Left colon (tissue), 2 donors: ENCODE measurements around the gene MAOB. TPM values are rescaled to one million over a fixed set of nuclear protein-coding genes. Genes with fewer than 3 reads are reported as not detected.
A peak's percentile ranks its signal among the peaks of the same experiment; 100 is the strongest.
"Not testable (repeated sequence)": the region's sequence is repeated elsewhere in the genome, so short reads cannot be mapped to it uniquely, and the experiment has no call there.

Experiments used
- ATAC-seq: fragments of 200-7000 bp; cut with Tn5 transposase; one replicate; pipeline ENCODE4 v1.9.1; 2020; ENCODE audit warnings: mild to moderate bottlenecking, moderate library complexity
- DNase-seq, 2 donors: peaks; one replicate each; pipeline ENCODE4 v3.0.0-alpha.2; 2020
- intact Hi-C, 2 donors: fragments of 100-400 bp; cut with DNase I in 1 of 2; cut with micrococcal nuclease in 1 of 2; formaldehyde crosslinking; loops; one replicate each; pipeline versions ENCODE4 v1.11.2 to v1.14.0; 2022; cut with DNase I, micrococcal nuclease
- long read RNA-seq: library from polyadenylated mRNA; unstranded; transcript quantifications from one replicate; pipeline ENCODE4 v2.0.0, GENCODE V29; 2021
- total RNA-seq, 2 donors: library from RNA; stranded (reverse); fragmentation: NEBNext Ultra II Directional; extraction: Animal tissue kit (Norgen Biotek cat#: 25700); gene quantifications; one replicate each; pipeline ENCODE4 v1.2.1, GENCODE V29; 2021
- donor health status: DM: no; HTN: no; CAD: no.
- donor health status: DM: yes; HTN: yes; CAD: no.

Gene MAOB
- 10 to 100 TPM in 1 of 2 donors, 1 to 10 TPM in 1; 3.6 to 12.3 TPM for total RNA-seq
- long read RNA-seq, transcript MAOB-201 (15 exons, 2,566 nt): major isoform, 5 of 8 reads
- long read RNA-seq, partial matches to known transcripts: 3 of 8 reads
- long read RNA-seq, other reads (novel, unspliced or antisense): 0 of 8 reads

DNA sequence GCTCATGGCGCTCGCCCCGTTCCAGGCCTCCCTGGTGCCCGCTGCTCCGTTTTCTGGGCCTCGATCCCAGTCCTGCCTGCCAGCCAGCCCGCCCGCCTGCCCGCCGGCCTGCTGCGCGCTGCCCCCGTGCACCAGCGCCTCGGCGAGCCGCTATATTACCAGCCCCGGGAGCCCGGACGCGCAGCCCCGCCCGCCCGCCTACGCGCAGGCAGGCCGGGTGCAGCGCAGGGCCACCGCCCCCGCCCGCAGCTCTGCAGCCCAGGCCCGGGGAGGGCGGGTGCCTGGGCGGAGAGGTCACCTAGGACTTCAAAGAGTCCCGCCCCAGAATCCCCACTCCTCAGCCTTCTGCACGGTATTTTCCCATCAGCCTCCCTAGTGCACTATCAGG lies at the start of gene MAOB:
Gene MAOB, minus strand, starts transcription at position 157 of the 388 bp plus-strand sequence. Its CDS starts 151 bp downstream, at position 6.
- intact Hi-C loops: no loop called here
- DNase-seq: peak; percentile 30 to 43

DNA sequence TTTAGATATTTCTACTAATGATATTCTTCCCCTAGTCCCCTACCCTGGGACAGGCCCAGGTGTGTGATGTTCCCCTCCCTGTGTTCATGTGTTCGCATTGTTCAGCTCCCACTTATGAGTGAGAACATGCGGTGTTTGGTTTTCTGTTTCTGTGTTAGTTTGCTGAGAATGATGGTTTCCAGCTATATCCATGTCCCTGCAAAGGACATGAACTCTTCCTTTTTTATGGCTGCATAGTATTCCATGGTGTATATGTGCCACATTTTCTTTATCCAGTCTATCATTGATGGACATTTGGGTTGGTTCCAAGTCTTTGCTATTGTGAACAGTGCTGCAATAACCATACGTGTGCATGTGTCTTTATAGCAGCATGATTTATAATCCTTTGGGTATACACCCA lies 39.8 kb upstream of the MAOB start:
- ATAC-seq, intact Hi-C loops, DNase-seq: not testable (repeated sequence)

More for the DNA sequence above, at the start of gene MAOB:
- peak; percentile 98 for ATAC-seq

DNA sequence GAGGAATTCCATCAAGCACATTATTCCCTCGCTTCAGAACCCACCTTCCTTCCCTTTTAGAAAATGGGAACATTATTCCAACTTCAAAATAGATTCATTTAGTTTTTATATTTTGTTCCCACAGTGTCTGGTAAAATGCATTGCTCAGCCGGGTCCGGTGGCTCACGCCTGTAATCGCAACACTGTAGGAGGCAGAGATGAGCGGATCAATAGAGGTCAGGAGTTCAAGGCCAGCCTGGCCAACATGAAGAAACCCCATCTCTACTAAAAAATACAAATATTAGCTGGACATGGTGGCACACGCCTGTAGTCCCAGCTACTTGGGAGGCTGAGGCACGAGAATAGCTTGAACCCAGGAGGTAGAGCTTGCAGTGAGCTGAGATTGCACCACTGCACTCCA lies 28.5 kb upstream of the MAOB start:
- ATAC-seq, DNase-seq, intact Hi-C loops: not testable (repeated sequence)

DNA sequence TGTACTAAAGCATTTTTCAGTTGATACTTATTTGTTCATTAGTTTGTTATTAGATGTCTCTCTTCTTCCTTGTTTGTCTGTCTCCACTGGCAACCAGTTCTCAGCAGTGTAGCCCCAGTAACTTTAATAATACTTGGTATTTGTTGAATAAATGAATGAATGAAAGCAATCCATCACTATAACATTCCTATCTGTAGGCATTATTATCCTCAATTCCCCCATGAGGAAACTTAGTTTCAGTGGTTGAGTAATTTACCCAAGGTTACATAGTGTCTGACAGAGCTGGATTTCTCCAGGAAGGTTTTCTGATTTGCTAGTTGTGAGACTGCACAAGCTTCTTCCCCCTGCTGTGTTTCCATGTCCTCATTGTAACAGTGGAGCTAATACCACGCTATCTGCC lies 27.8 kb upstream of the MAOB start:
- intact Hi-C loops: no loop called here
- no peak for ATAC-seq
- no peak for DNase-seq

DNA sequence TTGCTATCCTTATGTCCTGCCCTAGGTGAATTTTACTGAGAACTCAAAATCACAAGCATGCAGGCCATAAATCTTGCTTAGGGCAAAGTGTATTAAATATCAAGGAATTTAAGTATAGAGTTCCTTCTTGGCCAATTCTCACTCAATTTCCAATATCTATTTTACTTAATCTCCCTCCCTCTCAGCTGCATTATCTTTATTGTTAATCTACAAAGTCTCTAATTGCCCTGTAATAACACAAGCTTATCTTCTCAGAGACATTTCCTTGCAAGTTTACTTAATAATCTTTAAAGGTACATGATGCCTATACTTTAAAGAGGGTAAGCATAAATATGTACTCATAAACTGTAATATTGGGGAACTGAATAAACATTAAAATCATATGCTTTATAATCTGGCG lies 26.9 kb upstream of the MAOB start:
- intact Hi-C loops: no loop called here
- no peak for DNase-seq
- ATAC-seq: no peak

DNA sequence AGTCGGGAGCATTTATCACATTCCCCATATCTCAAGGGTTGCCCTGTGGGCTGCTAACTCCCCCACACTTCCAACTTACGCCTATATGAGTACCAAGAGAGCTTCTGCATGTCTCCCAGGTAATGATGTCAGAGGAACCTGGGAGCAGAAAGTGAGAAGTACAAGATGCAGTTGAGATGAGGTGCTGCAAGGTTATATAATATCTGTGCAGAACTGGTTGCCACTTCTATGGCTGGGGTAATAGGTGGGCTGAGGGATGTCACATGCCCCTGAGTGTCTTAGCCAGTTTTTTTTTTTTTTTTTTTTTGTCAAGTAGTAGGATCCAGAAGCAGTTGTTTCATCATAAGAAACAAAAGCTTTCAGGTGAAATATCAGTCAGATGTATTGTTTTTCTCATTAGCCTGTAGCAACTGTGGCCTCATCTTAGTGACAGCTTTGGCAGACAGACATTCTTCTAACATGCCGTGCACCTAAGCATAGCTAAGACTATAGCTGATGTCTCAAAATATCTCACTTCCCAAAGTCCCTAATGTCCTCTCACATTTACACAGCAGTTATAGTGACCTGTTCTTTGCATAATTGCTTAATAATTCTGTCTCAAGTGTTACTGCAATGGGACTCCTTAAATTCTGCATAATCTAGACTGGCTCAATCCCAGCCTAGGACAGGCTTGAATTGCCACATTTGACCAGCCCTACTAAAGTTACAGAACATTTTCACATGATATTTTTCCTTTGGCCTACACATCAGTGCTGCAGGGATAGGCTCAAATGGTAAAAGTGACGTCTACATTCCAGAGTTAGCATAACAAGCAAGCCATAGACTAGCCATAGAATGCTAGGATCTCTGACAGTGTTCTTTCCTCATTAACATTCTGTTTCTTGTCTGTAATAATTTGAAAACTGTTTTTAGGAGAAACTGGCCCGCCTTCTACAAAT lies 17.9 kb upstream of the MAOB start:
- DNase-seq (no peak), ATAC-seq (no peak)
- intact Hi-C loops: no loop called here

DNA sequence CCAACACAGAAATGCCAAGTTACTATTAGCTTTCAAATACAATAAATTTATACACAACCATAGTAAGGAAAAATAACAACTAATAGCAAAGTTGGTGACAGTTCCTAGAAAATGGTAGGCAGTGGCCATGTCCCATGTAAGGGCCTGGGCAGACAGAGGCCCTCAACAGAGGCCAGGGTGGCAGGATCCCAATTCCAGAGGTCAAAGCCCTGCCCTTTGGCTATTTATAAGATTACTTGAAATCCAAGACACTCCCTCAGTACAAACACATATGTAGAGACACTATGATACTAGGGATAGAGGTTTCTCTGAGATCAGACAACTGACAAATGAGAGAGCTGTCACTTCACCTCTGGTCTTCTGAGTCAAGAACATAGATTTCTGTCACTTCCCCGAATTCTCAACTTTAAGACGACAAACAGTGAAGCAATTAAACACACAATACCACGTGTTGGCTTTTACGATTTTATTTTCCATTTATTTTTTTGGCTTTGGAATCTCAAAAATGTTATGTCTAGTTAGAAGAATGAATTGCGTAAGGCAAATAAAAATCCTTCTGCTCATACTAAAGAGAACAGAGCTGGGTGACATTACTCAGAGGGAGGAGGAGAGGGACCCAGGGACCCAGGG lies 16.3 kb upstream of the MAOB start:
- intact Hi-C loops: no loop called here
- ATAC-seq (no peak), DNase-seq (no peak)

DNA sequence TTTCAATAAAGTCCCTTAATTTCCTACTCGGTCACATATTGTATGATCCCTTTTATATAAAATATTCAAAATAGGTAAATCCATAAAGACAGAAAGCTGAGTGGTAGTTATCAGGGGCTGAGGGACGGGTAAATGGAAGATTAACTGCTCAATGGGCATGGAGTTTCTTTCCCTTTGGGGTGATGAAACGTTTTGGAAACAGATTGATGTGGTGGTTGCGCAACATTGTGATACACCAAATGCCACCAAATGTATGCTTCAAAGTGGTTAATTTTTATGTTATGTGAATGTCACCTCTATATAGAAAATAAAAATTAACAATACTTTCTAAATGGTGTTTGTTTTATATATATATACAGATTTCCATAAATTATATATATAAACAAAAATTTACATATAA lies 15.0 kb upstream of the MAOB start:
- intact Hi-C loops: no loop called here
- ATAC-seq (no peak), DNase-seq (no peak)

DNA sequence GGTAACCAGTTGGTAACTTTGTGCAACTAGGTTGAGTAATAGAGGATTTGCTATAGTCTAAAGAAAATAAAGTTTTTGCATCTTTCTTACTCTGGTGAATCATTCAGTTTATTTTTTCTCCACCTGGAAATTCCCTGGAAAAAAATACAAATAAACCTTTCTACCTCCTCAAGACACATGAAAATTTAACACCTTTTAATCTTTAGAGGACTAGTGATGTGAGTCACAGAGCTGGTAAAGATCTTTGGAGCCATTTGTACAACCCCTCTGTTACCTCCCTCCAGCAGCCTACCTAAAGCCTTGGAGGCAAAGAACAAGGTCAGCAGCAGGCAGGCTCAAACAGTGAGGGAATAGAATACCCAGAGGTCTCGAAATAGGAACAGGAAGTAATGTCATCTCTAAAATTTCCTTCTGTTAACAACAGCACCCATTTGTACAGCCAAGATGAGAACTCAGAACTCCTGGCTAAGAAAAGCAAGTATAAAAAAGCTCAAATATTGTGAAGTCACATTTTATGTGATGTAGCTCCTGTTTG lies 10.2 kb upstream of the MAOB start:
- intact Hi-C loops: no loop called here
- no peak for DNase-seq
- ATAC-seq: no peak

DNA sequence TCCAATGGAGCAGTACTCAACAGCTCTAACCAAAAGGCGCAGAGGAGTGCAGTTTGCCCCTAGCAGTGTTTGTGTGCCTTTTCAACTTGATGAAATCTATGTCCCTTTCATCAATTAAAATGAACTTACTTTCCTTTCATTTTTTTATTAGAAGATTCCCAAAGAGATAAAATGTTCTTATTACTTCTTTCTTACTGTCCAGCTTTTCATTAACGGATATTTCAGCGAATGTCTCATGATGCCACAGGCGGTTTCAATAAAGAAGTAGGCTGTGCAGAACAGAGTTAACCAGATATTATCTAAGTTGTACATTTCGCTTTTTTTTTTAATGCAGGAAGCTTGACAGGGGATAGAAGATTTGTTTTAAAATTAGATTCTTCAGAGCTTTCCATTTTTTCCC lies 3.4 kb upstream of the MAOB start:
- intact Hi-C loops: no loop called here
- no peak for DNase-seq
- no peak for ATAC-seq

DNA sequence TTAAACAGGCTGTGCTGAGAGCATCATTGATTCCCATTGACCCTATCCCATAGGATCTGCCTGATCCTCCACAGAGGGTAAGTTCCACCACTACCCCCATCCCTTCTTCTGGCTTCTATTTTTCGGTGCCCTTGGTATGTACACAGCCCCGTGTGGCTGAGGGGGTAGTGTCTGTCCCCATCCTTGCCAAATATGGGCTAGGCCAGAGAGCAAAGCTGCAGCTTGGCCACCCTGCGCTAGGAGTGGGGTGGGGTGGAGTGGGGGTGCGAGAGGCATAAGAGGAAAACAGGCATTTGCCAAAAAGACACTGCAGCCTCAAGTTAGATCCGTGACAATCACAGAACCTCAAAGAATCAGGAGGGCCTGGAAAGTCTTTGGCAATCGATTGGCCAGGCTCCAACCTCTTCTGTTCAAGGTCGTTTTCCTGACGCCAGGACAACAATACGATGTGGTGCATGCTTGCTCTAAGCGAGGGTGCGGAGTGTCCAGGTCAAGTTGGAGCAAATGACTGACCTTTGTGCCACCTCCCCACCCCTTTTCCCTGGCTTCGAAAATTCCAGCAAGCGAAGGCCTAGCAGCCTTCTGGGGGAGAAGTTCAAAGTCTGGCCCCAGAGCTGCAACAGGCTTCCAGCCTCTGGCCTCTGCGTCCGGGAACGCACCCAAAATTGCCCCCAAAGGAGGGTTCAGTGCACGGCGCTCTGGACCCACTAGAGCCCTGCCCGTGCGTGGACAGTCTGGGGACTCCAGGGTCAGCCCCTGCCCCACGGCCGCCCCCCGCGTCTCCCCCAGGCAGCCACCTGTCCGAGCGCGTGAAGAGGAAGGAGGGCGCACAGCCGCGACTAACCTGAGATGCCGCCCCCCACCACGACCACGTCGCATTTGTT lies 598 bp downstream of the MAOB start:
- ATAC-seq (peak; percentile 70), DNase-seq (peak in 1 of 2 donors; percentile 11)
- intact Hi-C loops: no loop called here

DNA sequence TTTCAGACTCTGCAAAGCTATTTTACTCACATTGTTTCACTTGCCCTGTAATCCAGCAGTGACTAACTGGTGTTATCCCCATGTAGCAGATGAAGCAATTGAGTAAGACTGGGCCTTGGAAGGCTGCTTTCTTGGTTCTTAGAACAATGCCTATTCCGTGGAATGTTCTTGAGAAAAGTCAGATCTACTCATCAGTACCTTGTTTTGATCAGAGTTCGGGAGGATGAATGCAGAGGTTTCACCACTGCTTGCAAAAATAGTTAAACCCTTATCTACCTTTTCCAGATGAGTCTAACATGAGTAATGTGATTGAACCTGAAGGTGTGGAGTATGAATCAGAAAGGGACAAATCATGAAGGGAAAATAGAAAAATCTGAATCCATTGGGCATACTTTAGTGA lies 1.8 kb downstream of the MAOB start:
- intact Hi-C loops: no loop called here
- no peak for ATAC-seq
- no peak for DNase-seq

DNA sequence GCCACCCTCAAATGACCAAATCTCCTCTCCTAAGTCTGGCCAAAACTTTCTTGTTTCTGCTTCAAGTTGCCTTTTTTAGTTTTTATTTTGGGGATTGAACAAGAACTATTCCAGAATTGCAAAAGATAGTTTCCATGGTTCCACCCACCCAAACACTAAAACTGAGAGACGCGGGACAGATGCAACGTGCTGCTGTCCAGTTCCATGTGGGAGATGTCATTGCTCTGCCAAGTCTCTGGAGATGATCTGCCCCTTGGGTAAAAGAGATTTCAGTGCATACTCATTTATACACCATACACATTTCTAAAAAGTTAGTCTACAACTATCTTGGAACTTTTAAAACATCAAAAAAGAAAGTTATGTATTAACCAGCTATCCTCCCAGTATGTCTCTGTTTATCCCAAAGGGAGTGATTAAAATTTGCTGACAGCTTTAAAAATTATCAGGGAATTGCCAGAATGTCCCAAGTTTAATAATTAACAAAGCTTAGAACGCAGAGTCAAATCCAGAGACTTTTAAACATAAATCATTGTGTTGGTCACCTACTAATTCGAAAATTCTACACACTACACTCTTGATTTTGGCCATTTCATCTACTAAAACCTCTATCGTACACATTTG lies 3.2 kb downstream of the MAOB start:
- DNase-seq (no peak), ATAC-seq (no peak)
- intact Hi-C loops: no loop called here

DNA sequence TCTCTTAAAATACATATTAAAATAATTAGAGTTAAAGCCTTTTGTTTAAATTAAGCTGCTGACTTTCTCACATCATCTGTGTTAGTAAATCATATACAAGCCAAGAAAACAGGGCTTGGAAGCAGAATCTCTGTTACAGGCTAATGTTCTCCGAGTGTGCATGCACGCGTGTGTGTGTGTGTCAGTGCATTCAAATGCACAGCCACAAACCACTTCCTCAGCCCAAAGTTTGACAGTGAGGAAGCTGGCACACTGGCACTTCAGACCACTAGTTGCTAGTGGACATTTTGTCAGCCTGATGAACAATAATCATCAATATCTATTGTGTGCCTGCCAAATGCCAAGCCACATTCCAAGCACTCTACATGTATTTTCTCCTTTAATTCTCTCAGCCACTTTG lies 5.6 kb downstream of the MAOB start:
- intact Hi-C loops: no loop called here
- no peak for ATAC-seq
- no peak for DNase-seq

DNA sequence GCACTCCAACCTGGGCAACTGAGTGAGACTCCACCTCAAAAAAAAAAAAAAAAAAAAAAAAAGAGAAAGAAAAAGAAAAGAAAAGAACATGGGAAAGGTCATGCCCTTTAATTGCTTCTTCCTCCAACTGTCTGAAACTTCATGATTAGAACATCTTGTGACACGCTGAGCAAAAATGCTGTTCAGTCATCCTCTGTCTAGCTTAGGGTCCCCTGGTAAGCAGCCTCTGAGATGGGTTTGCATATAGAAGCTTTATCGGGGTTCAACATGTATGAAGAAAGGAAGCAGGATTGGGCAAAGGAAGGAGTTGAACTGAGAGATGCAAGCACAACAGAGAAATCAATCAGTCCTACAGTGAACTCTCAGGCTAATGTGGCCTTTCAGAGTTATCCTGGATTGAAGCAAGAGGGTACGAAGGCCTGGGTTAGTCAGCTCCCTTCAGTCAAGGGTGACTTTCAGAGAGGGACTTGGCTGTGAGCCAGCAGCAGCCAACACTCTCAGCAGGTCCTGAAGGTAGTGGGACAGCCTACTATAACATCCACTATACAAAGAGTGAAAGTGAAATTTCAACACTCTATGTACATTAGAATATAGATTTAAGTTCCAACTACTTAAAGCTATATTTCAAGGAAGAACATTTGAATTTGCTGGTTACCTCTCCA lies 11.4 kb downstream of the MAOB start:
- ATAC-seq: no peak
- intact Hi-C loops: no loop called here
- DNase-seq: no peak

DNA sequence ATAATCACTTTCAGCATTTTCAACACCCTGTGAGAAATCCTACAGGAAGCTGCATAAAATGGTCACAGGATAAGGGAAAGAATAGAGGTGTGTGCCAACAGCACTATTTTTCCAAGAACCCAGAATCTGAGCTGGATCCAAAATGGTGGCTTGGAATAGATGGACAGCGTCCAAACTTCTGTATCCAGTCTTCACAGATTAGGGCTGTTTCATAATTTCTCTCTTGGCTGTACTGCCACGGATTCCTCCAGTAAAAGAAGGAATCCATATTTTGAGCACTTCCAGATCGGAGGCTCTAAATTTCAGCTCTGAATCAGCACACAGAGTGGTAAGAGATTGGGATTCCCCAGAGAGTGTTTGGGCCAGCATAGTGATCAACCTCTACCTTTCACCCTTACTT lies 12.2 kb downstream of the MAOB start:
- ATAC-seq: no peak
- DNase-seq: no peak
- intact Hi-C loops: no loop called here

DNA sequence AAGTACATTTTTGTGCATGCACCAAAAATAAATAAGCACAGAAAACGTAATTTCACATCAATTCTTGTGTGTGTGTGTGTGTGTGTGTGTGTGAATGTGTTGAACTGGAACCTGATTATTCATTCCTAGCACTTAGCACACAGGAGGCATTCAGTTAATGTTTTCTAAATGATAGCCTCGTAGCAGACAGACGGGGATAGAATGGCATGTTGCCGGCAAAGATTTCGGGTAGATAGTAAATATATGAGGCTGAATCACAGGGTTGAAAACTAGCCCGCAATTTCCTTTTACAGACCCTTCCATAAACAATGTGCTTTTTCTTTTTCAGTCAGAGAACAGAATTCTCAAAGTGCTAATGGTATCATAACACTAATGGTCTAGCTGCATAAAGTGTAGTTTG lies 13.5 kb downstream of the MAOB start:
- intact Hi-C loops: no loop called here
- DNase-seq (no peak), ATAC-seq (no peak)

DNA sequence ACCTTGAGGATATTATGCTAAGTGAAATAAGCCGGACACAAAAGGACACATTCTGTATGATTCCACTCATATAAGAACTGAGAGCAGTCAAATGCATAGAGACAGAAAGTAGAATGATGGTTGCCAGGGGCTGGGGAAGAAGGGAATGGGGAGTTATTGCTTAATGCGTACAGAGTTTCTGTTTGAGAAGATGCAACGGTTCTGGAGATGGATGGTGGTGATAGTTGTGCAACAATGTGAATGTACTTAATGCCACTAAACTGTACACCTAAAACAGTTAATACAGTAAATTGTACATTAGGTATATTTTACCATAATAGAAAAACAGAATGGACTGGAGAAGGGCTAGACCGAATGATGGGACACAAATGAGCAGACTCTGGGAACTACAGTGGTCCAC lies 15.8 kb downstream of the MAOB start:
- intact Hi-C loops: no loop called here
- no peak for ATAC-seq
- DNase-seq: no peak
